H1 (cell line): ENCODE results near the gene OXER1. TPM values are rescaled to one million over a fixed set of nuclear protein-coding genes. Genes with fewer than 3 reads are reported as not detected.

Source experiments
- ASH2L ChIP-seq: fragments of 200-600, 300-600 bp; sonication (generic); IDR thresholded peaks from one replicate; pipeline ENCODE4 v1.7.1; 2017; ENCODE audit warnings: low read length
- BCL11A ChIP-seq, 2 experiments: IDR thresholded peaks; one replicate each; pipeline ENCODE4 v1.6.1; 2011; ENCODE audit warnings: low read depth in 2 of 2, low read length in 2 of 2, mild to moderate bottlenecking in 2 of 2
- CHD1 ChIP-seq: IDR thresholded peaks from 2 replicates; pipeline ENCODE4 v1.6.1; 2012; ENCODE audit warnings: low read depth, low read length, improper control_type of control experiment
- CHD2 ChIP-seq: IDR thresholded peaks from 2 replicates; pipeline ENCODE4 v1.6.1; 2012; ENCODE audit warnings: low read length, improper control_type of control experiment
- CTBP2 ChIP-seq: IDR thresholded peaks from 2 replicates; pipeline ENCODE4 v1.7.0; 2011; ENCODE audit warnings: borderline replicate concordance, mild to moderate bottlenecking, moderate library complexity, mixed read lengths, low read length; ENCODE audit not compliant: insufficient read depth, insufficient read length
- FOSL1 ChIP-seq: IDR thresholded peaks from 2 replicates; pipeline ENCODE4 v1.6.1; 2011; ENCODE audit warnings: mild to moderate bottlenecking, low read depth, low read length, moderate library complexity; ENCODE audit not compliant: insufficient read depth
- GTF2F1 ChIP-seq: IDR thresholded peaks from 2 replicates; pipeline ENCODE4 v1.6.1; 2012; ENCODE audit warnings: low read depth, low read length, improper control_type of control experiment, borderline replicate concordance
- HDAC6 ChIP-seq: IDR thresholded peaks from one replicate; pipeline ENCODE4 v1.7.1; 2012; ENCODE audit warnings: low read depth, mild to moderate bottlenecking, inconsistent platforms, low read length, moderate library complexity
- MAFK ChIP-seq: IDR thresholded peaks from 2 replicates; pipeline ENCODE4 v1.6.1; 2012; ENCODE audit warnings: low read depth, mild to moderate bottlenecking, improper control_type of control experiment, low read length
- NANOG ChIP-seq: IDR thresholded peaks from 2 replicates; pipeline ENCODE4 v1.6.1; 2011; ENCODE audit warnings: low read length, low read depth, mild to moderate bottlenecking, inconsistent platforms; ENCODE audit not compliant: insufficient read depth, poor library complexity, severe bottlenecking
- POLR2A ChIP-seq, 2 experiments: IDR thresholded peaks; 1 replicate in 1 of 2; 2 replicates in 1 of 2; pipeline ENCODE4 v1.6.1; 2011; ENCODE audit warnings: low read depth in 2 of 2, low read length in 2 of 2, mild to moderate bottlenecking in 2 of 2; ENCODE audit errors: control extremely low read depth in 1 of 2
- RFX5 ChIP-seq: IDR thresholded peaks from 2 replicates; pipeline ENCODE4 v1.6.1; 2011; ENCODE audit warnings: low read depth, low read length, improper control_type of control experiment, borderline replicate concordance
- SAP30 ChIP-seq: fragments of 300-600 bp; sonication (generic); IDR thresholded peaks from 2 replicates; pipeline ENCODE4 v1.7.1; 2012; ENCODE audit warnings: low read length, moderate library complexity, mild to moderate bottlenecking, inconsistent platforms; ENCODE audit not compliant: insufficient read depth, insufficient replicate concordance
- SP2 ChIP-seq: IDR thresholded peaks from 2 replicates; pipeline ENCODE4 v1.6.1; 2012; ENCODE audit warnings: mild to moderate bottlenecking, low read length, inconsistent platforms
- SRF ChIP-seq: IDR thresholded peaks from 2 replicates; pipeline ENCODE4 v1.6.1; 2011; ENCODE audit warnings: mild to moderate bottlenecking, low read depth, low read length, moderate library complexity
- SUZ12 ChIP-seq: fragments of 200-600 bp; sonication (generic); IDR thresholded peaks from 2 replicates; pipeline ENCODE4 v1.6.1; 2012; ENCODE audit warnings: mild to moderate bottlenecking, inconsistent platforms, low read length, moderate library complexity, mixed read lengths
- TAF7 ChIP-seq: optimal IDR thresholded peaks from 2 replicates; pipeline ENCODE3; 2011; ENCODE audit warnings: low read depth, mild to moderate bottlenecking, inconsistent platforms, low read length, moderate library complexity, borderline replicate concordance
- polyA plus RNA-seq, 7 experiments: library from polyadenylated mRNA; depleted of rRNA in 3 of 7; stranded (reverse) in 5 of 7; unstranded in 2 of 7; fragments of >200 nt in 5 of 7; fragments of 200-250 nt in 2 of 7; gene quantifications; 1 replicate in 5 of 7; 2 replicates in 1 of 7; 4 replicates in 1 of 7; pipeline versions ENCODE4 v1.2.1 to v1.2.3, GENCODE V29; 2011 to 2013; ENCODE audit warnings: missing spikeins in 2 of 7, mixed read lengths in 2 of 7
- total RNA-seq: library from RNA; stranded (reverse); fragmentation: NEBNext Ultra II Directional; extraction: Animal tissue kit (Norgen Biotek cat#: 25700); gene quantifications from 2 replicates; pipeline ENCODE4 v1.2.1, GENCODE V29; 2021
- TF ChIP-seq, protein P1 (sequence below): IDR thresholded peaks from 2 replicates; pipeline ENCODE4 v1.6.1; 2012; ENCODE audit warnings: inconsistent platforms
- TF ChIP-seq, protein P2 (sequence below): IDR thresholded peaks from 2 replicates; pipeline ENCODE4 v1.6.1; 2012; ENCODE audit warnings: low read length, inconsistent platforms

OXER1 gene
- total and polyA plus RNA-seq, 2 of the 8 experiments (the other 6 are each of a cell fraction or from before 2014, with no cell fraction given), result 1.2 to 2.9 TPM

DNA sequence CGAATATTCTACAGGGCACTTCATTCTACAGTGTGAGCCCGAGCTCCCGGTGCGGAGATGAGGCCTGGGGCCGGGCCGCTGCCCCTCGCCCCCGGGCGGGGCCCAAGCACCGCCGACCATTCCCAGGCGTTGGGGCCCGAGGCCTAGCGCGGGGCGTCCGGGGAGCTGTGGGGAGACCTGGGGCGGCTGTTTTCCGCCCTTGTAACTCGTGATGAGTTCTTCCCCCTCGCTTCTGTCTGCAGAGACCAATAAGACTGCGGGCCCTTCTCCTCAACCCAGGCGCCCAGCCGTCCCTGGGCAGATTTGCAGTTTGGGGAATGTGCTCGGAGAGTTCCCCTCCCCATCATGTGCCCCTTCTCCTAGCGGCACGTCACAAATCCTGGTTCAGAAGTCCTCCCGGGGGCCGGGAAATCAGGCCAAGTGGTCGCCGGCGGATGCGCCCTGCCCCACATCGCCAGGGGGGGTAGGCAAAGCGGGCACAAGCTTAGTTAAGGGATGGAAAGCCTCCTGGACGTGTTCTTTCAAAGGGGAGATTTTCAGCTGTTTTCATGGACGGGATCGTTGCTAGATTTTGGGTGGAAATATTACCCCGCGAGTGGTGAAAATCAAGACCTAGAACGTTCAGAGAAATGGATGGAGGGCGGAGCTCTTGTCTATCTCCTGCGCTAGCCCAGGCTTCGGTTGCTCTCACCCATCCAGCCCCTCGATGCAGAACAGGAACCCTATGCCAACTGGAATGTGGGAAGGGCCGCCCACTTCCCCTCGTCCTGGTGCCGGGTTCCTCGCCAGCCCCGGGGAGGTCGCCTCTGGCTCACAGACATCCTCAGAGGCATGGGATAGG lies 47.3 kb upstream of the OXER1 start (continued):
- TF ChIP-seq SP2 (no peak), HDAC6 (no peak), POLR2A (IDR thresholded peaks at IDR 0.05; ENCODE audit: control extremely low read depth in 1 of 2, low read depth in 2 of 2, low read length in 2 of 2) (peak in 1 of 2 experiments; percentile 44; a peak in 1 of 3 replicates), FOSL1 (no peak), GTF2F1 (no peak), CTBP2 (peak; percentile 62), BCL11A (IDR thresholded peaks at IDR 0.05; ENCODE audit: low read depth in 2 of 2, low read length in 2 of 2) (no peak), MAFK (no peak), SUZ12 (0 out of 2 replicates have a peak, but pooled peaks have one; percentile 43), SRF (no peak), SAP30 (no peak), ASH2L (peak; percentile 70), NANOG (no peak), CHD1 (no peak; the same call in 1 of the 2 replicates), RFX5 (no peak), CHD2 (no peak), TAF7 (peak; percentile 19)
- TF ChIP-seq, protein P1, sequence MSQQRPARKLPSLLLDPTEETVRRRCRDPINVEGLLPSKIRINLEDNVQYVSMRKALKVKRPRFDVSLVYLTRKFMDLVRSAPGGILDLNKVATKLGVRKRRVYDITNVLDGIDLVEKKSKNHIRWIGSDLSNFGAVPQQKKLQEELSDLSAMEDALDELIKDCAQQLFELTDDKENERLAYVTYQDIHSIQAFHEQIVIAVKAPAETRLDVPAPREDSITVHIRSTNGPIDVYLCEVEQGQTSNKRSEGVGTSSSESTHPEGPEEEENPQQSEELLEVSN, result peak; percentile 36; the same call in 1 of the 2 replicates
- TF ChIP-seq, protein P2, sequence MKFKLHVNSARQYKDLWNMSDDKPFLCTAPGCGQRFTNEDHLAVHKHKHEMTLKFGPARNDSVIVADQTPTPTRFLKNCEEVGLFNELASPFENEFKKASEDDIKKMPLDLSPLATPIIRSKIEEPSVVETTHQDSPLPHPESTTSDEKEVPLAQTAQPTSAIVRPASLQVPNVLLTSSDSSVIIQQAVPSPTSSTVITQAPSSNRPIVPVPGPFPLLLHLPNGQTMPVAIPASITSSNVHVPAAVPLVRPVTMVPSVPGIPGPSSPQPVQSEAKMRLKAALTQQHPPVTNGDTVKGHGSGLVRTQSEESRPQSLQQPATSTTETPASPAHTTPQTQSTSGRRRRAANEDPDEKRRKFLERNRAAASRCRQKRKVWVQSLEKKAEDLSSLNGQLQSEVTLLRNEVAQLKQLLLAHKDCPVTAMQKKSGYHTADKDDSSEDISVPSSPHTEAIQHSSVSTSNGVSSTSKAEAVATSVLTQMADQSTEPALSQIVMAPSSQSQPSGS, result no peak
